HG03521 (cell line): ENCODE measurements around the gene PAWR.
"Not testable (repeated sequence)": the region's sequence is repeated elsewhere in the genome, so short reads cannot be mapped to it uniquely, and the experiment has no call there.

ENCODE experiments used
- ATAC-seq: cut with Tn5 transposase; IDR thresholded peaks from one replicate; pipeline ENCODE4 v1.9.1; 2021; ENCODE audit warnings: mild to moderate bottlenecking, moderate library complexity; ENCODE audit not compliant: unreplicated experiment

Gene PAWR

DNA sequence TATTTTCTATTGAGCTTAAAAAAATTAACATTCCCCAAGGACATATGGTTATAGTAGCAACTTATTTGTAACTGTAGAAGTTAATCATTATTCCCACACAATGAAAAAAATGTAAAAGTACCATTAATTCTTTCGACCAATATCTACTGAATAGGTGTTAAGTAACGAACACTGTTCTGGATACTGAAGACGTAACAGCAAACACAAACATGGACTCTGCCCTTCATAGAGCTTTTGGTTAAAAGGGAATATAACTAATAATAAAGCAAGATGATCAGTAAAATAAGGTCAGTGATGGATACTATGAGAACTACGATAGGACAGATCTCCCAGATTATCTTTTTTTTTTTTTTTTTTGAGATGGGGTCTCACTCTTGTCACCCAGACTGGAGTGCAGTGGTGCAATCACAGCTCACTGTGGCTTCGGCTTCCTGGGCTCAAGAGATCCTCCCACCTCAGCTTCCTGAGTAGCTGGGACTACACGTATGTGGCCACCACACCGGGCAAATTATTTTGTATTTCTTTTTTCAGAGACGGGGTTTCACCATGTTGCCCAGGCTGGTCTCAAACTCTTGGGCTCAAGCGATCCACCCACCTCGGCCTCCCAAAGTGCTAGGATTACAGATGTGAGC lies 93.9 kb downstream of the PAWR start:
- ATAC-seq: no peak

DNA sequence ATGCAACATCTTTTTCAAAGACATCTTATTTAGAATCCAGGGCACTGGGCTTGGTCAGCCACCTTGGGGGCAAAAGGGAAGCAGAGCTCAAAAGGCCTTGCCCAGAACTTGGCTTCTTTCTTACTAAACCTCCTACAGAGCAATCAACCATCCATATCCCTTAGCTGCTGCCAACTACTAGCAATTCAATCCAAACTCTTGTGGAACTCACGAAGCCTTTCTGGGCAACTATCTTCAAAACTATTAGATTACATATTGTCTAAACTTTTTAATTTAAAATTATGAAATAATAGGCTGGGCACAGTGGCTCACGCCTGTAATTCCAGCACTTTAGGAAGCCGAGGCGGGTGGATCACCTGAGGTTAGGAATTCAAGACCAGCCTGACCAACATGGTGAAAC lies 95.5 kb downstream of the PAWR start:
- no peak for ATAC-seq

- ATAC-seq: no peak
Observed at GRCh38 chr12:79592865-79593264, 97.9 kb downstream of the PAWR start.

DNA sequence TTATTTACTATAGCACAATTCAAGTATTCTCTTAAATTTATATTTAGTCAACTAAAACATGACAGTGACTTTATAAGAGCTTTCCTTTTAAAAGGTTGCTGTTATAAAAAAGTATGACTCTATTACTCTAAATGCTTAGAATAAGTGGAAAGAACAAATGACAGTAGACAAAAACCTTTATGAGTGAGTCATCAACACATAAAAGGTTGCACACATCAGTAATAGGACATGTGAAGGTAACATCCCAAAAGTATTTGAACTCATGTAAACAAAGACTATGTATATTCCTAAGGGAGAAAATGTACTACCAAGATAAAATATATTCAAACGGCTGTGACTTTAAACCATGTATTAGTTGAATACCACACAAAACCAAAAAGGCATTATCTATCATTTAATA lies 98.8 kb downstream of the PAWR start:
- no peak for ATAC-seq

GRCh38 chr12:79590751-79591150 lies 100.0 kb downstream of the PAWR start:
- no peak for ATAC-seq

GRCh38 chr12:79587368-79587767 lies 103.4 kb downstream of the PAWR start:
- ATAC-seq: no peak

- ATAC-seq: no peak
Observed at GRCh38 chr12:79585147-79585546, 105.6 kb downstream of the PAWR start.

DNA sequence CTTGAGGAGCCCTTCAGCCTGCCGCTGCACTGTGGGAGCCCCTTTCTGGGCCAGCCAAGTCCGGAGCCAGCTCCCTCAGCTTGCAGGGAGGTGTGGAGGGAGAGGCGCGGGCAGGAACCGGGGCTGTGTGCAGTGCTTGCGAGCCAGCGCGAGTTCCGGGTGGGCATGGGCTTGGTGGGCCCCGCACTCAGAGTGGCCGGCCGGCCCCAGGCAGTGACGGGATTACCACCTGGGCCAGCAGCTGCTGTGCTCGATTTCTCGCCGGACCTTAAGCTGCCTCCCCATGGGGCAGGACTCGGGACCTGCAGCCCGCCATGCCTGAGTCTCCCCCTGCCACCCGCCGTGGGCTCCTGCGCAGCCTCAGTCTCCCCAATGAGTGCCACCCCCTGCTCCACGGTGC lies 116.9 kb downstream of the PAWR start:
- ATAC-seq: no peak

- no peak for ATAC-seq
Observed at GRCh38 chr12:79569679-79570078, 121.1 kb downstream of the PAWR start.

- no peak for ATAC-seq
Observed at GRCh38 chr12:79567175-79567563, 123.6 kb downstream of the PAWR start.

GRCh38 chr12:79566452-79567174 lies 124.2 kb downstream of the PAWR start:
- ATAC-seq: no peak

GRCh38 chr12:79564727-79565350 lies 125.9 kb downstream of the PAWR start:
- ATAC-seq: not testable (repeated sequence)

DNA sequence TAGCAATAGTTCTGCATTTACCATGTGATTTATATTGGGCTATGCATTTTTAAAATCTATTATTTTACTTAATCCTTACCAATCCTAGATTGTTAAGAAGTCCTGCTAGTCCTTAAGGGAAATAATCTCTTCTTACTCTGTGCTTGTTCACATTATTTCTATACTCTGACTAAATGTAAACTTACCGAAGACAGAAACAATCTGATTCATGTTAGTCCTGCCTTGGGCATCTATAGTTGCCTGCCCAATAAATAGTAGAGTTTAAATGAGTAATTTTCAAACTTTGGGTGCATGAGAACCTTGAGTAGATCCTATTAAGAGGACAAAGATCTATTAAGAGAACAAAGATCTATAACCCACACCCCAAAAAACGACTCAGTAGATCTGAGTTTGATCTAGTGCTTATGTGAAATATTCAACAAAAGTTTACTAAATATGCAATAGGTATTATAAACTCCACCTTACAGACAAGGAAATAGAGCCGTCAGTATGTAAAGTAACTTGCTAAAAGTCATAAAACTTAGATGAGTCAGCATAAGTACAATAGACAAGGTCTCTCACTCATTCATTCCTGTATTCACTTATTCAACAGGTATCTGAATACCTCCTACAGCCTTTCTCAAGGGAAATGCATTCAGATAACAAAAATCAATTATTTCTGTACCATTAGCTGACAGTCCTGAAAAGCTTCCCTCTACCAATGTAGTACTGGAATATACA lies 127.6 kb downstream of the PAWR start:
- ATAC-seq: no peak

DNA sequence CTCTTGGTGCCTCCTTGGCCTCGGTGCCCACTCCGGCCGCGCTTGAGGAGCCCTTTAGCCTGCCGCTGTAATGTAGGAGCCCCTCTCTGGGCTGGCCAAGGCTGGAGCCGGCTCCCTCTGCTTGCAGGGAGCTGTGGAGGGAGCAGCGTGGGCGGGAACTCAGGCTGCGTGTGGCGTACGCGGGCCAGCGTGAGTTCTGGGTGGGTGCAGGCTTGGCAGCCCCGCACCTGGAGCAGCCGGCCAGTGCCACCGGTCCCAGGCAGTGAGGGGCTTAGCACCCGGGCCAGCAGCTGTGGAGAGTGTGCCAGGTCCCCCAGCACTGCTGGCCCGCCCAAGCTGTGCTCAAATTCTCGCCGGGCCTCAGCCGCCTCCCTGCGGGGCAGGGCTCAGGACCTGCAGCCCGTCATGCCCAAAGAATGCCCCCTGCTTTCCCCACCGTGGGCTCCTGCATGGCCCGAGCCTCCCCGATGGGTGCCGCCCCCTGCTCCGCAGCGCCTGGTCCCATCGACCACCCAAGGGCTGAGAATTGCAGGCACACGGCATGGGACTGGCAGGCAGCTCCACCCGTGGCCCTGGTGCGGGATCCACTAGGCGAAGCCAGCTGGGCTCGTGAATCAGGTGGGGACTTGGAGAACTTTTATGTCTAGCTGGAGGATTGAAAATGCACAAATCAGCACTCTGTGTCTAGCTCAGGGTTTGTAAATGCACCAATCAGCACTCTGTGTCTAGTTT lies 129.2 kb downstream of the PAWR start:
- no peak for ATAC-seq

- ATAC-seq: no peak
Observed at GRCh38 chr12:79560225-79560889, 130.4 kb downstream of the PAWR start.

- ATAC-seq: no peak
Observed at GRCh38 chr12:79559591-79559990, 131.2 kb downstream of the PAWR start.

GRCh38 chr12:79558924-79559469 lies 131.8 kb downstream of the PAWR start:
- no peak for ATAC-seq

GRCh38 chr12:79557690-79558315 lies 133.0 kb downstream of the PAWR start:
- no peak for ATAC-seq

GRCh38 chr12:79555028-79555925 lies 135.5 kb downstream of the PAWR start:
- ATAC-seq: no peak
